ENCODE data around the gene ACOD1.

DNA sequence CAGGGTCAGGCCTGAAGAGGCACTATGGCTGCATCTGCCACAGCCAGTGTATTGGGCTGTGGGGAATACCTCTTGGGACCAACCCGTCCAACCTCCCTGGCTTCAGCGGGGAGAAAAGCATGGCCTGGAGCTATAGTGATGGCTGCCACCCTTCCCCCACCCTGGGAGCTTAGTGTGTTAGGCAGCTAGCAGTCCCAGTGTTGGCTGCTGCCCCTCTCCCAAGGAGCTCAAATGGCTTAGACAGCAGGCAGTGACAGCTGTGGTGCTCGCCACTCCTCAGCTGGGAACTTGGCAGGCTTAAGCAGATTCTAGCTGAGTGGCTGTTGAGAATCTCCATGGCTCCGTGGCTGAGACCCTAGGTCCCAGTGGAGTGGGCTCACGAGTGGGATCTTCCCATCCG lies 19.7 kb downstream of the ACOD1 start:
- TF ChIP-seq, protein P1, sequence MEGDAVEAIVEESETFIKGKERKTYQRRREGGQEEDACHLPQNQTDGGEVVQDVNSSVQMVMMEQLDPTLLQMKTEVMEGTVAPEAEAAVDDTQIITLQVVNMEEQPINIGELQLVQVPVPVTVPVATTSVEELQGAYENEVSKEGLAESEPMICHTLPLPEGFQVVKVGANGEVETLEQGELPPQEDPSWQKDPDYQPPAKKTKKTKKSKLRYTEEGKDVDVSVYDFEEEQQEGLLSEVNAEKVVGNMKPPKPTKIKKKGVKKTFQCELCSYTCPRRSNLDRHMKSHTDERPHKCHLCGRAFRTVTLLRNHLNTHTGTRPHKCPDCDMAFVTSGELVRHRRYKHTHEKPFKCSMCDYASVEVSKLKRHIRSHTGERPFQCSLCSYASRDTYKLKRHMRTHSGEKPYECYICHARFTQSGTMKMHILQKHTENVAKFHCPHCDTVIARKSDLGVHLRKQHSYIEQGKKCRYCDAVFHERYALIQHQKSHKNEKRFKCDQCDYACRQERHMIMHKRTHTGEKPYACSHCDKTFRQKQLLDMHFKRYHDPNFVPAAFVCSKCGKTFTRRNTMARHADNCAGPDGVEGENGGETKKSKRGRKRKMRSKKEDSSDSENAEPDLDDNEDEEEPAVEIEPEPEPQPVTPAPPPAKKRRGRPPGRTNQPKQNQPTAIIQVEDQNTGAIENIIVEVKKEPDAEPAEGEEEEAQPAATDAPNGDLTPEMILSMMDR (conservative IDR thresholded peaks at IDR 0.05), result no peak
- TF ChIP-seq EZH2 (IDR thresholded peaks at IDR 0.05; ENCODE audit: low read depth), result no peak

All from PC-9 (cell line).